Hematopoietic multipotent progenitor cell treated with erythropoietin and hydrocortisone succinate and interleukin-3 and kit ligand, for 8 days (in vitro differentiated cells): ENCODE results near the gene COX10.
"Not testable (repeated sequence)": the region's sequence is repeated elsewhere in the genome, so short reads cannot be mapped to it uniquely, and the experiment has no call there.

ENCODE experiments used
- DNase-seq: peaks from one replicate; pipeline ENCODE4 v3.0.0-alpha.2; 2015

COX10 gene

GRCh38 chr17:14125518-14126137, 56.3 kb downstream of the COX10 start:
- no peak for DNase-seq

GRCh38 chr17:14133104-14133503, 63.8 kb downstream of the COX10 start:
- DNase-seq = no peak

GRCh38 chr17:14134456-14134855, 65.2 kb downstream of the COX10 start:
- DNase-seq = no peak

GRCh38 chr17:14135906-14136590, 66.7 kb downstream of the COX10 start:
- DNase-seq = no peak

GRCh38 chr17:14138649-14139048, 69.3 kb downstream of the COX10 start:
- no peak for DNase-seq

- DNase-seq = no peak
Measured at GRCh38 chr17:14143688-14144087, 74.4 kb downstream of the COX10 start.

GRCh38 chr17:14144508-14144907, 75.2 kb downstream of the COX10 start:
- DNase-seq = no peak

- DNase-seq = no peak
Measured at GRCh38 chr17:14149751-14150150, 80.4 kb downstream of the COX10 start.

GRCh38 chr17:14150619-14151018, 81.3 kb downstream of the COX10 start:
- no peak for DNase-seq

GRCh38 chr17:14152721-14153120, 83.4 kb downstream of the COX10 start:
- DNase-seq = no peak

- DNase-seq = no peak
Measured at GRCh38 chr17:14153374-14153773, 84.1 kb downstream of the COX10 start.

- DNase-seq = no peak
Measured at GRCh38 chr17:14156689-14157088, 87.4 kb downstream of the COX10 start.

- DNase-seq = no peak
Measured at GRCh38 chr17:14157822-14158221, 88.5 kb downstream of the COX10 start.

- no peak for DNase-seq
Measured at GRCh38 chr17:14158707-14159106, 89.4 kb downstream of the COX10 start.

GRCh38 chr17:14161419-14161818, 92.1 kb downstream of the COX10 start:
- DNase-seq = peak; percentile 90

GRCh38 chr17:14165616-14166015, 96.3 kb downstream of the COX10 start:
- DNase-seq = peak; percentile 34

- not testable (repeated sequence) for DNase-seq
Measured at GRCh38 chr17:14167831-14168230, 98.5 kb downstream of the COX10 start.

GRCh38 chr17:14168582-14168981, 99.3 kb downstream of the COX10 start:
- DNase-seq = no peak

- DNase-seq = no peak
Measured at GRCh38 chr17:14169287-14169686, 100.0 kb downstream of the COX10 start.

- DNase-seq = no peak
Measured at GRCh38 chr17:14169901-14170300, 100.6 kb downstream of the COX10 start.

- not testable (repeated sequence) for DNase-seq
Measured at GRCh38 chr17:14176989-14177388, 107.7 kb downstream of the COX10 start.

GRCh38 chr17:14177801-14178200, 108.5 kb downstream of the COX10 start:
- DNase-seq = not testable (repeated sequence)

GRCh38 chr17:14179951-14180350, 110.6 kb downstream of the COX10 start:
- DNase-seq = not testable (repeated sequence)

GRCh38 chr17:14182084-14182483, 112.8 kb downstream of the COX10 start:
- not testable (repeated sequence) for DNase-seq

GRCh38 chr17:14184536-14184935, 115.2 kb downstream of the COX10 start:
- not testable (repeated sequence) for DNase-seq
